Nephron progenitor cell (in vitro differentiated cells): ENCODE data around the gene DNM2.

ENCODE experiments used
- DNase-seq: peaks from one replicate; pipeline ENCODE4 v3.0.0; 2021
- H3K27ac Mint-ChIP-seq: 2 replicates; pipeline ENCODE4 v1.8.0; 2021; ENCODE audit warnings: mild to moderate bottlenecking, moderate library complexity, mixed read lengths
- H3K27me3 Mint-ChIP-seq: 2 replicates; pipeline ENCODE4 v1.8.0; 2021; ENCODE audit warnings: mild to moderate bottlenecking, low read depth, mixed read lengths; ENCODE audit not compliant: poor library complexity
- H3K36me3 Mint-ChIP-seq: 2 replicates; pipeline ENCODE4 v1.8.0; 2021; ENCODE audit warnings: low read depth, mixed read lengths
- H3K4me1 Mint-ChIP-seq: 2 replicates; pipeline ENCODE4 v1.8.0; 2021; ENCODE audit warnings: mixed read lengths
- H3K4me3 Mint-ChIP-seq: 2 replicates; pipeline ENCODE4 v1.8.0; 2021; ENCODE audit warnings: mild to moderate bottlenecking, moderate library complexity, mixed read lengths
- H3K9me3 Mint-ChIP-seq: 2 replicates; pipeline ENCODE4 v1.8.0; 2021; ENCODE audit warnings: mild to moderate bottlenecking, moderate library complexity, mixed read lengths
- CTCF ChIP-seq: fragments of 200-600 bp; sonication (generic); IDR thresholded peaks from 2 replicates; pipeline ENCODE4 v1.5.0; 2021; ENCODE audit warnings: antibody characterized with exemption

DNM2 gene

GRCh38 chr19:10767726-10768125, 49.8 kb downstream of the DNM2 start:
- no peaks in the 10 kb centered on the region for H3K27me3 Mint-ChIP-seq
- peaks cover 24% of the 10 kb centered on the region for H3K36me3 Mint-ChIP-seq
- peaks cover 6% of the 10 kb centered on the region for H3K9me3 Mint-ChIP-seq
- H3K27ac Mint-ChIP-seq = peak overlapping the region; percentile 45
- H3K4me1 Mint-ChIP-seq = peaks cover 39% of the 10 kb centered on the region
- no peak for DNase-seq
- H3K4me3 Mint-ChIP-seq = no peak overlapping the region
- no peak for TF ChIP-seq CTCF

- Mint-ChIP-seq H3K4me1 (peaks cover 39% of the 10 kb centered on the region), H3K27me3 (no peaks in the 10 kb centered on the region), H3K9me3 (peaks cover 6% of the 10 kb centered on the region), H3K4me3 (no peak overlapping the region), H3K27ac (no peak overlapping the region), H3K36me3 (peaks cover 26% of the 10 kb centered on the region)
- no peak for TF ChIP-seq CTCF
- no peak for DNase-seq
These were observed 50.5 kb downstream of the DNM2 start for GRCh38 chr19:10768369-10768768.

DNA sequence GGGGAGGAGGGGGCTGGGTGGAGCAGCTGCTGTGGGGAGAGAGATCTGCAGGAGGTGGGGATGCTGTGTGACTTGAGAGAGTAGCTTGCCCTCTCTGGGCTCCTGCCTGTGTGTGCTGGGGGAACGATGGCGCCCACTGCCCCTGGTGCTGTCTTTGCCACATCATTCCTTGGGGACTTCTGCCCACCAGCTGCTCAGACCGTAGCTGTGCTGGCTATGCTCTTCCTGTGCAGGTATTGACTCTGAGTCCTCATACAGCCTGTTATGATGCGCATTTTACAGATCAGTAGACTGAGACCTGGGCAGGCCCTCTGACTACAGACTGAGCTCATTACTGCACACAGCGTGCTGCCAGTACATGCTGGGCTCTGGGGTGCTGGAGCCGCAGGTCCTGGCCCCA, 51.1 kb downstream of the DNM2 start:
- no peak for DNase-seq
- H3K9me3 Mint-ChIP-seq = peaks cover 6% of the 10 kb centered on the region
- H3K27ac Mint-ChIP-seq = peak overlapping the region; percentile 89
- H3K27me3 Mint-ChIP-seq = no peaks in the 10 kb centered on the region
- H3K4me3 Mint-ChIP-seq = no peak overlapping the region
- TF ChIP-seq CTCF = no peak
- H3K4me1 Mint-ChIP-seq = peaks cover 39% of the 10 kb centered on the region
- H3K36me3 Mint-ChIP-seq = peaks cover 26% of the 10 kb centered on the region

DNA sequence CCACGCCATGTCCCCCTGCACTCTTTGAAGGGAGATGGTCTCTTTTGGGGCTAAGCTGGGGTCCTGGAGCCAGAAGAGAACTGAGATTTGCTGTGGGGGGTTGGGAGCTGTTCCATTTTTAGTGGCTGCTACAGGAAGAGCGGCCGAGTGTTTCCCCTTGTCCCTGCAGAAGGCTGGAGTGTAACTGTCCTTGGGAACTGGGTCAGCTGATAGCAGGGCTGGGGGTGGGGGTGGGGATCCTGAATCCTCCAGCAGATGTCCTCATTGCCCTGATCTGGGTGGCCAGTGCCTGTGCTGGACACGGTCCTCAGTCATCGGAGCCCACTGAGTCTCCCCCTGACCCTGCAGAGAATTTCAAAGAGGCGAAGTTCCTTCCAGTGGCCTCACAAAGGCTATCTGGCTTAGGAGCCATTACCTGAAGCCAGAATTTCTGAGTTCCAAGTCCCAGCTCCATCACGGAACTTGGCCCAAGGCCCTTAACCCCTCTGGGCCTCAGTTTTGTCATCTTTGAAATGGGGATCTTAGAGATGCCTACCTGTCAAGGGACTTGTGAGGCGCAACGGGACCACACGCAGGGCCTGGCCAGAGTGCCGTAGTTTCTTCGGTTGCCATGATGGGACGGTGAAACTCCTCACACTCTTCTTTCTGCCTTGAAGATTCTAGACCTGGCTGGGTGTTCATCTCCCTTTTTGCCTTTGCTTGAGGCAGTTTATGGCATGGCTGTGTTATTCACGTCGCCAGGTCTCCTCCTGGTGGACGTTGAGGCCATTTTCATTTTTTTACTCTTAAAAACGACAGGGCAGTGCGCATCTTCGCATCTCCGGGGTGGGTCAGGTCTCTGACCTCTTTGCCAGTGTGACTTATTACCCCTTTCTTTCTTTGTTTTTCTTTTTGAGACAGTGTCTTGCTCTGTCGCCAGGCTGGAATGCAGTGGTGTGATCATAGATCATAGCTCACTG, 51.9 kb downstream of the DNM2 start:
- DNase-seq = peak; percentile 20
- peaks cover 30% of the 10 kb centered on the region for H3K4me1 Mint-ChIP-seq

GRCh38 chr19:10773969-10774368, 56.1 kb downstream of the DNM2 start:
- Mint-ChIP-seq H3K9me3 (peaks cover 6% of the 10 kb centered on the region), H3K4me3 (no peak overlapping the region), H3K27ac (no peak overlapping the region), H3K4me1 (peaks cover 21% of the 10 kb centered on the region), H3K36me3 (peaks cover 58% of the 10 kb centered on the region), H3K27me3 (no peaks in the 10 kb centered on the region)
- no peak for DNase-seq
- TF ChIP-seq CTCF = no peak

More for the DNA sequence above, 51.9 kb downstream of the DNM2 start:
- no peaks in the 10 kb centered on the region for H3K27me3 Mint-ChIP-seq
- peaks cover 6% of the 10 kb centered on the region for H3K9me3 Mint-ChIP-seq
- peak overlapping the region; percentile 89 for H3K27ac Mint-ChIP-seq
- H3K36me3 Mint-ChIP-seq = peaks cover 28% of the 10 kb centered on the region
- H3K4me3 Mint-ChIP-seq = no peak overlapping the region
- no peak for TF ChIP-seq CTCF

DNA sequence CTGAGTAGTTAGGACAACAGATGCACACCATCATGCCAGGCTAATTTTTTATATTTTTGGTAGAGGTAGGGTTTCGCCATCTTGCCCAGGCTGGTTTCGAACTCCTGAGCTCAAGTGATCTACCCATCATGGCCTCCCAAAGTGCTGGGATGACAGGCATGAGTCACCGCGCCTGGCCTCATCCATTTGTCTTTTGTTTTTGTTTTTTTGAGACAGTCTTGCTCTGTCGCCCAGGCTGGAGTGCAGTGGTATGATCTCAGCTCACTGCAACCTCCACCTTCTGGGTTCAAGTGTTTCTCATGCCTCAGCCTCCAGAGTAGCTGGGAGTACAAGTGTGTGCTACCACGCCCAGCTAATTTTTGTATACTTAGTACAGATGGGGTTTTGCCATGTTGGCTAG, 57.0 kb downstream of the DNM2 start:
- DNase-seq = no peak
- peaks cover 6% of the 10 kb centered on the region for H3K9me3 Mint-ChIP-seq
- no peak for TF ChIP-seq CTCF
- H3K27ac Mint-ChIP-seq = no peak overlapping the region
- H3K4me3 Mint-ChIP-seq = no peak overlapping the region
- H3K4me1 Mint-ChIP-seq = peaks cover 12% of the 10 kb centered on the region
- peaks cover 67% of the 10 kb centered on the region for H3K36me3 Mint-ChIP-seq
- no peaks in the 10 kb centered on the region for H3K27me3 Mint-ChIP-seq
